Epithelial cell of esophagus (primary cell): Measurements from ENCODE around the gene TANK.
A peak's percentile ranks its signal among the peaks of the same experiment; 100 is the strongest.

Source experiments
- DNase-seq: peaks from one replicate; pipeline ENCODE4 v3.0.0; 2010; ENCODE audit warnings: low read depth
- H3K4me3 ChIP-seq: 2 replicates; pipeline ENCODE4 v1.5.1; 2011; ENCODE audit warnings: mild to moderate bottlenecking, low read length, control low read depth
- CTCF ChIP-seq: IDR thresholded peaks from 2 replicates; pipeline ENCODE4 v1.5.1; 2011; ENCODE audit warnings: low read depth, mild to moderate bottlenecking, low read length, control low read depth, inconsistent platforms; ENCODE audit not compliant: insufficient read depth; ENCODE audit errors: missing control alignments

TANK gene

GRCh38 chr2:161159456-161160225, 587 bp upstream of the TANK start:
- H3K4me3 ChIP-seq = peak overlapping the region; percentile 22
- DNase-seq = peak; percentile 16
- TF ChIP-seq CTCF = no peak

GRCh38 chr2:161161074-161161706, 962 bp downstream of the TANK start:
- H3K4me3 ChIP-seq = peak overlapping the region; percentile 91
- no peak for TF ChIP-seq CTCF
- no peak for DNase-seq

GRCh38 chr2:161163440-161163839, 3.2 kb downstream of the TANK start:
- no peak for TF ChIP-seq CTCF
- no peak for DNase-seq
- H3K4me3 ChIP-seq = no peak overlapping the region

- DNase-seq = no peak
- no peak for TF ChIP-seq CTCF
- H3K4me3 ChIP-seq = no peak overlapping the region
Measured at GRCh38 chr2:161164161-161164560, 3.9 kb downstream of the TANK start.

DNA sequence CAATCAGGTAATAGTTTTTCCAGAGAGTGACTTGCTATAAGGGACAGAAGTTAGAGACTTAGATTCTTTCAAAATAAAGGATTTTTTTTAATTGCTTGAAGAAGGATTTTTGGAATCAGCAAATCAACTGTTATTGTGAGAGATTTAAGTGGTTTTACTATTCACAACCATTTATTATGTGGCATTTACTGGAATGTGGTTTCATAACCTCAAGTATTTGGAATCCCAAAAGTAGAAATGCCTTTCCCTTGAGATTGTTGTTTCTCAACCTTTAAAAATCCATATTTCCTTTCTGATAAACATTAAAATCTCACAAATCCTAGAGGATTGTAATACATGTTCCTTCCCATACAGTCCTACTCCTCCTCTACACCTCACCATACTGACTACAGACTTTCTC, 5.0 kb downstream of the TANK start:
- TF ChIP-seq CTCF = no peak
- no peak for DNase-seq
- H3K4me3 ChIP-seq = no peak overlapping the region

GRCh38 chr2:161165811-161166210, 5.6 kb downstream of the TANK start:
- no peak for TF ChIP-seq CTCF
- DNase-seq = no peak
- H3K4me3 ChIP-seq = no peak overlapping the region
